ENCODE measurements around the gene ZNRF1. TPM values are rescaled to one million over a fixed set of nuclear protein-coding genes. Genes with fewer than 3 reads are reported as not detected.

The ZNRF1 gene
- total and polyA plus RNA-seq, 11 donors, result 12.8 to 43.3 (median 23.2) TPM

- intact Hi-C loops (cut with DNase I), result loop anchor here in 2 of 10 donors (5.0 to 10.0 kb wide), 2 partner anchors 45 to 58 kb away; no protein-coding TSS in a partner anchor
- peaks cover 0 to 6% (median 0%) of the 10 kb centered on the region in 9 donors for H3K36me3 ChIP-seq
- H3K27me3 ChIP-seq, result no peaks in the 10 kb centered on the region
- H3K27ac ChIP-seq, result no peak overlapping the region
- no peak for DNase-seq
- TF ChIP-seq POLR2A (IDR thresholded peaks at IDR 0.05) (no peak), CTCF (IDR thresholded peaks at IDR 0.05) (no peak)
- H3K4me1 ChIP-seq, result peaks cover 12 to 65% (median 52%) of the 10 kb centered on the region in 12 donors
- H3K4me3 ChIP-seq, result no peak overlapping the region
- 96 to 97% (median 96%) methylated on average over 9 of the region's 9 CpGs for WGBS, 4 donors
- no peak for ATAC-seq
- H3K9me3 ChIP-seq, result no peaks in the 10 kb centered on the region
Measured at GRCh38 chr16:75102595-75102994, 103.8 kb downstream of the ZNRF1 start.

GRCh38 chr16:75103994-75104393, 105.2 kb downstream of the ZNRF1 start:
- intact Hi-C loops (cut with DNase I), result loop anchor here in 2 of 10 donors (5.0 to 10.0 kb wide), 2 partner anchors 47 to 59 kb away; no protein-coding TSS in a partner anchor
- Histone ChIP-seq H3K4me3 (no peak overlapping the region), H3K27me3 (no peaks in the 10 kb centered on the region), H3K36me3 (peaks cover 0 to 6% (median 0%) of the 10 kb centered on the region in 9 donors), H3K9me3 (no peaks in the 10 kb centered on the region), H3K4me1 (peaks cover 9 to 64% (median 41%) of the 10 kb centered on the region in 12 donors), H3K27ac (peak overlapping the region in 1 of 12 donors; percentile 87)
- WGBS, 4 donors, result 96 to 99% (median 98%) methylated on average over 5 of the region's 5 CpGs
- TF ChIP-seq POLR2A (IDR thresholded peaks at IDR 0.05) (no peak), CTCF (IDR thresholded peaks at IDR 0.05) (no peak)
- ATAC-seq (no peak), DNase-seq (no peak)

DNA sequence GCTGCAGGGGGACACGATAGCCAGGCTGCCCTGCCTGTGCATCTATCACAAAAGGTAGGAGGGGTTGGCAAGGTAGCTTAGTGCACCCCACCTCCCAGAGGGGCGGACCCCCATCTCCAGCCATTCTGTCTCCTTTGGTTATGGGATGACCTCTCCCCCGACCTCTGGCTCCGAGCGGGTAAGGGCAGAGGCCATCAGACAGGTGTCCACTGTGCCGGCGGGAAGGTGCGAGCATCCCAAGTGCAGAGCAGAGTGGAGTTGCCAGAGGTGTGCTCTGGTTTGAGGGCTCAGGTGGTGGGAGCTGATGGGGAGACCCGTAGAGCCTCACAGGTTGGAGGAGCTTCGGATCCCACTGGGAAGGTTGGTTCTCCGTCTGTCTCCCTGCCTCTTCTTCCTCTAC, 106.0 kb downstream of the ZNRF1 start:
- no peaks in the 10 kb centered on the region for H3K9me3 ChIP-seq
- ATAC-seq (no peak), DNase-seq (no peak)
- peak overlapping the region; percentile 71 to 94 (median 82) for H3K27ac ChIP-seq
- 93 to 95% (median 93%) methylated on average over 9 to 11 of the region's 11 CpGs for WGBS, 4 donors
- H3K36me3 ChIP-seq, result peaks cover 0 to 6% (median 0%) of the 10 kb centered on the region in 9 donors
- peaks cover 8 to 64% (median 39%) of the 10 kb centered on the region in 12 donors for H3K4me1 ChIP-seq
- TF ChIP-seq POLR2A (IDR thresholded peaks at IDR 0.05), result no peak
- no peak for TF ChIP-seq CTCF (IDR thresholded peaks at IDR 0.05)
- intact Hi-C loops (cut with DNase I), result loop anchor here in 5 of 10 donors (5.0 to 10.0 kb wide), 5 partner anchors 43 to 63 kb away; no protein-coding TSS in a partner anchor
- H3K4me3 ChIP-seq, result no peak overlapping the region
- H3K27me3 ChIP-seq, result no peaks in the 10 kb centered on the region

- no peaks in the 10 kb centered on the region for H3K9me3 ChIP-seq
- WGBS, 4 donors, result 36 to 44% (median 40%) methylated on average over 5 to 10 of the region's 10 CpGs
- H3K36me3 ChIP-seq, result peaks cover 0 to 6% (median 0%) of the 10 kb centered on the region in 9 donors
- H3K4me3 ChIP-seq, result no peak overlapping the region
- peak in 4 of 5 donors; percentile 69 to 82 (median 72) for DNase-seq
- no peaks in the 10 kb centered on the region for H3K27me3 ChIP-seq
- intact Hi-C loops (cut with DNase I), result loop anchor here in 4 of 10 donors (5.0 to 10.0 kb wide), 4 partner anchors 43 to 63 kb away; no protein-coding TSS in a partner anchor
- peak overlapping the region; percentile 71 to 94 (median 82) for H3K27ac ChIP-seq
- no peak for TF ChIP-seq CTCF (IDR thresholded peaks at IDR 0.05)
- TF ChIP-seq POLR2A (IDR thresholded peaks at IDR 0.05), result no peak
- peaks cover 4 to 64% (median 40%) of the 10 kb centered on the region in 12 donors for H3K4me1 ChIP-seq
- ATAC-seq, result peak; percentile 14 to 54 (median 40)
Measured at GRCh38 chr16:75105306-75106061, 106.7 kb downstream of the ZNRF1 start.

Data from heart left ventricle (tissue), 16 donors.